Stimulated activated CD4-positive, alpha-beta T cell treated with anti-CD3 and anti-CD28 coated beads, Interleukin-1b, Interleukin-23, amount 100 ng/mL, for 4 hours (primary cell): ENCODE data around the gene PAK2.
"Not testable (repeated sequence)": the region's sequence is repeated elsewhere in the genome, so short reads cannot be mapped to it uniquely, and the experiment has no call there.

ENCODE experiments used
- DNase-seq, 2 donors: peaks; one replicate each; pipeline ENCODE4 v3.0.0-alpha.2; 2020; ENCODE audit warnings: low read depth in 2 of 2

PAK2 gene

GRCh38 chr3:196782511-196782910, 42.9 kb downstream of the PAK2 start:
- DNase-seq = no peak

GRCh38 chr3:196788528-196788927, 48.9 kb downstream of the PAK2 start:
- no peak for DNase-seq

GRCh38 chr3:196789885-196790359, 50.3 kb downstream of the PAK2 start:
- DNase-seq = no peak

DNA sequence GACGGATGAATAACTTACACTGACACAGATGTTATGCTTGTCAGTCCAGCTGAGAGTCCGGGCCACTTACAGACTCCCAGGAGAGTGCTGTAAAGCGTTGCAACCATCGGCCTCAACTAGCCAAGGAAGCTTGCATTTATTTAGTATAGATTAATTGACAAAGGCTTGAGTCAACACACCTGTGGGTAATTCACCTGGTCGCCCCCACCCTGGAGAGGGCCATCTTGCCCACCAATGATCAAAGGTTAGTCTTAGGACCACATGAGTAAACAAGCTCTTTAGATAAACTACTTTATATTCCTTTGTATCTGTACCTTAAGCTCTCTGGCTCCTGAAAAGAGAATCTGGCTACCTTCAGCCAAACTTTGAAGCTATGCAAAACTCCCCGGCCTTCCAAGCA, 51.0 kb downstream of the PAK2 start:
- no peak for DNase-seq

DNA sequence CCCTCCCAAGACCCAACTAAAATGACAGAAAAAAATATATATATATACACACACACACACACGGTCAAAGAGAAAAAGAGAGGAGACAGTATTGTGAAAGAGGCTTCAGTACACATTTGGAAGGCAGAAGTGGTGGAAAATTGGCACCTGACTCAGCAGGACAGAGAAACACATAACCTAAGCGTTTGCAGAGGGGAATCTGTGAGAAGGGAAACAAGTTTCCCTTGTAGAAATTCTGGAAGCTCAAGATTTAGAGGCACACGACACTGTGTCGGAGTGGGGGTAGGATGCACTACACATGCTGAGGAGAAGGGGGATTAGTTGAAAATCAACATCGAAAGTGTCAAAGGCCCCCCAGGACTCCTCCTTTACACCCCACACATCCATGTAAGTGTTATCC, 53.1 kb downstream of the PAK2 start:
- no peak for DNase-seq

- DNase-seq = no peak
Observed at GRCh38 chr3:196793246-196793645, 53.6 kb downstream of the PAK2 start.

DNA sequence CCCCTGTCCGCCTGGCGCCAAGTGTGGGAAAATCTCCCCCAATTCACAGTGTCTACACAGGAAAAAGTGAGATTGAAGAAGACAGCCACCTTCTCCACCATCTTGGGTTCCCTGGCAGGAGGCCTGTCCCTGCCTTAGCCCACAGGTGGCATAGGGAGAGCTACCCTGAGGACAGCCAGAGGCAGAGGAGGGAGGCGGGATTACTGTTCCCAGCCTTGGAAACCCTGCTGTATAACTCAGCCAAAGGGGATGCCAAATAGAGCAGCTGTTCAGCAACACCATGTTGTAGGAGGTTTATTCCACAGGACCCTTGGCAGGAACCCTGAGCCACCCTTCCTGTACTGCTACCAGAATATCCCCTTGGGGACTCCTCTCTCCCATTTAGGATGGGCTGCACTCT, 54.8 kb downstream of the PAK2 start:
- no peak for DNase-seq

- DNase-seq = no peak
Observed at GRCh38 chr3:196796317-196796716, 56.7 kb downstream of the PAK2 start.

DNA sequence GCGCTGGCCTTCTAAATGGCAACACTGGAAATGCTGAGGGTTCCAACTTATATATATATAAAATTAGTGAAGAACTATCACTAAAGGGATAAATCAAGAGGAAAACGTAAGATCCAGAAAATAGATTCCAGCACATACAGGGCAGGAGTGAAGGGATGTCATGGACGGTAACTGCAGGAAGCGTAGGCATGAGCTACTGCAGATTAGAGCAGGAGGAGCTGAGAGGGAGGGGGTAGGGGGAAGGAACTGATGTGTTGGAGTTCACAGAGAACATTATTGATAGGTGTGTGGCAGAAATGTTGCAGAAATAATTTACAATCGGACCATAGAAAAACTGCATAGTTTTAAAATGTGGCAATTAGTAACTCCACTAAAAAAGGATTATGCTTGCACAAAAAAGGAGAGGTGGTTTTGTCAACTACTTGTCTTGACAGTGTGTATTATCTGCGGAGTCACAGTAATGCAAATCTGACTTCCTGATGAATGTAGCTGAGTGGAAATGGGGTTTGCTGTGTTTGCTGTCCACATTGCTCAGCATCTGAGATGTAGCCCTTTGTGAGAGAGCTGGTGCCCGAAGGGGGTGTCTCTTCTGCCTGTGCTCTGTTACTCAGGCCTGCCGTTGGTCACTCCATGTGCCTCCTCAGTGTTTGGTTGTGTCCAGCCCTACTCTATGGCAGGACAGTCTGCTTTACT, 61.2 kb downstream of the PAK2 start:
- DNase-seq = no peak

DNA sequence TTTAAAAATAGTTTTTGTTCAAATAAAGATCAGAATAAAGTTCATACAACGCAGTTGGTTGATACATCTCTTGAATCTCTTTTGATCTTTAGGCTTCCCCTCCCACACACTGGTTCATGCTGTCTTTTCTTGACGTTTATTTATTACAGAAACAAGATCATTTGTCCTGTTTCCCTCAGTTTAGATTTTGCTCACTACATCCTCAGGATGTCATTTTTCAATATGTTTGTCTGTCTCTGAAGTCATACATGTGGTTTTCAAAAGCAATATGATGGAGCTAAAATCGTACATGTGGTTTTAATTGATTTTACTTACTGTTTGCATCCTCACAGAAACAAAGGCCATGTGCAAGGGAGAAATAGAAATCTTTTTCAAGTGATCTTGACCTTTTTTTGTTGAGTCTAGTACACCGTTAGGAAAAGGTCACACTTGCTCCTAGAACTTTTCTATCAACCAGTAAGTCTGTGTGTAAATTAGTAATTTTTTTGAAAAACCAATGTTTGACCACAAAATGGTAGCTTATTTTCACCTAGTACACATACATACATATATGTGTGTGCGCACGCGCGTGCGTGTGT, 64.3 kb downstream of the PAK2 start:
- DNase-seq = no peak

DNA sequence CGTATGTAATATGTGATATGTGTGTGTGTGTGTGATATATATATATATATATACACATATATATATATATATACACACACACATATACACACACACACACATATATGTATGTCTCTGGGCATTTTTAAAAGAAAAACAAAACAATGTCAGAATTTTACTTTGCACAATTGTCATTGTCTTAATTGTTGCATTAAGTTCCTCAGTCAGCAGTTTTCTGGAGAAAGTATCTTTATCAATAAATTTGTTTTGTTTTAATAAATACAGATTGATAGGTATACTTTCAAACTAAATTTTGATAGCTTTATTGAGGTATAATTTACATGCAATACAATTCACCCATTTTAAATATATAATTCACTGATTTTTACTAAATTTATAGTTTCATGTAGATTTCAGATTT, 65.1 kb downstream of the PAK2 start:
- DNase-seq = no peak

- DNase-seq = no peak
Observed at GRCh38 chr3:196810963-196811581, 71.4 kb downstream of the PAK2 start.

- DNase-seq = no peak
Observed at GRCh38 chr3:196812853-196813252, 73.2 kb downstream of the PAK2 start.

DNA sequence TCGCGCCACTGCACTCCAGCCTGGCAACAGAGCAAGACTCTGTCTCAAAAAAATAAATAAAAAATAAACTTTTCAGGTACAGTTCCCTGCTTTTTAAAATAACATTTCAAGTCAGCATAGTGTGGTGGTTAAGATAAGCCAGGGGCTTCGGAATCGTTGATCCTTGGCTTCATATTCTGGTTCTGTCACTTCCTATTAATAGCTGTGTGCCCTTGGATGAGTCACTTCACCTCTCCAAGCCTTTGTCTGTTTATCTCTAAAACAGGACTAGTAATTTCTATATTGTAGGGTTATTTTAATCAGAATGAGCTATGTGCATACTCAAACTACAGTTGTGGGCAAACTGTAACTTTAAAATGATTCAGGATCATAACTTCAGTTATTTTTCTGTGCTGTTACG, 74.2 kb downstream of the PAK2 start:
- DNase-seq = no peak

- DNase-seq = no peak
Observed at GRCh38 chr3:196821806-196822355, 82.2 kb downstream of the PAK2 start.

GRCh38 chr3:196829651-196830050, 90.0 kb downstream of the PAK2 start:
- DNase-seq = not testable (repeated sequence)

GRCh38 chr3:196835086-196835485, 95.4 kb downstream of the PAK2 start:
- DNase-seq = no peak

- DNase-seq = not testable (repeated sequence)
Observed at GRCh38 chr3:196836626-196837025, 97.0 kb downstream of the PAK2 start.

DNA sequence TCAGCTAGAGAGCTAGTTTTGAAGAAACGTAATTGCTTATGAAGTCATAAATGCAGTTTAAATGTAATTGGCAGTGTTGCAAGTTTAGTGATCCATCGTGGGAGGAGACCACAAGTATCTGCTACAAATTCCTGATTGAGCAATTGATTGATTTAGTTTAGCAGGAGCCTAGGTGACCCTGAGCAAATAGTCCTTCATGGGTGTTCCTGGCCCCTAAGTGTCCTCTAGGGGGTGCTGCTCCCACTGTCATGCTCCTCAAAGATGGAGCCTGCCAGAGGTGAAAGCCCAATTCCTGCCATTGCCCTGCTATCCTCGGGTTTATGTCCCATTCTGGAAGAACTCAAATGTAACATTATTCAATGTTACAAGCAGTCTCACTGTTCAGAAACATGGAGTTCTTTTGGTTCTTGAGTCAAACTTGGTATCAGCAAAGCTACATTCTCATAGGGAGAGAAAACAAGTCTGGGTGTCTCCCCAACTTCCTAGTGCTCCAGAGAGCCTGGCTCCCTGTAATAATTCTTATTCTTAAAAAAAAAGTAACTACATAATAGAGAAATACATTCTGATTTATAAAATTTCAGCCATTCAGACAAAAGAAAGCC, 98.3 kb downstream of the PAK2 start:
- DNase-seq = peak; percentile 49 to 64

- DNase-seq = not testable (repeated sequence)
Observed at GRCh38 chr3:196839351-196839750, 99.7 kb downstream of the PAK2 start.

GRCh38 chr3:196842567-196843434, 103.1 kb downstream of the PAK2 start:
- DNase-seq = no peak
